AG04450 (cell line): ENCODE results near the gene HSPA9. TPM values are rescaled to one million over a fixed set of nuclear protein-coding genes. Genes with fewer than 3 reads are reported as not detected.
A peak's percentile ranks its signal among the peaks of the same experiment; 100 is the strongest.

ENCODE experiments used
- CTCF ChIA-PET: fragments of 300-600, 350-600 bp; formaldehyde crosslinking; extraction: SDS; loops from one replicate; lab custom pipeline; 2022; ENCODE audit warnings: antibody characterized with exemption, inconsistent platforms; lab: Charles Lee
- POLR2A ChIA-PET: fragments of 350-600 bp; formaldehyde crosslinking; extraction: SDS; loops from one replicate; lab custom pipeline; 2021; ENCODE audit warnings: antibody characterized with exemption, inconsistent platforms; lab: Yijun Ruan, JAX
- DNase-seq: peaks from one replicate; pipeline ENCODE4 v3.0.0-alpha.2; 2011; ENCODE audit warnings: low read depth, low spot score
- H3K27ac ChIP-seq: one replicate; pipeline ENCODE4 v1.5.1; 2012; ENCODE audit warnings: low read depth, low read length, control low read depth
- H3K27me3 ChIP-seq: one replicate; pipeline ENCODE4 v1.6.0; 2012; ENCODE audit warnings: low read length; ENCODE audit not compliant: control insufficient read depth, insufficient read depth
- H3K4me3 ChIP-seq: 2 replicates; pipeline ENCODE4 v1.5.1; 2011; ENCODE audit warnings: mild to moderate bottlenecking, low read depth, low read length, control low read depth
- H3K9me3 ChIP-seq: 2 replicates; pipeline ENCODE4 v1.5.1; 2012; ENCODE audit warnings: low read length; ENCODE audit not compliant: control insufficient read depth, insufficient read depth
- CTCF ChIP-seq: IDR thresholded peaks from 2 replicates; pipeline ENCODE4 v1.5.1; 2011; ENCODE audit warnings: low read depth, low read length, control low read depth, inconsistent platforms
- polyA minus RNA-seq: library from RNA; depleted of rRNA, polyadenylated mRNA; stranded (reverse); fragments of >200 nt; gene quantifications from 2 replicates; pipeline ENCODE4 v1.2.3, GENCODE V29; 2011; rRNA and poly(A)+ RNA removed
- polyA plus RNA-seq: library from polyadenylated mRNA; depleted of rRNA; stranded (reverse); fragments of >200 nt; gene quantifications from 2 replicates; pipeline ENCODE4 v1.2.3, GENCODE V29; 2011; rRNA removed

HSPA9 gene
- polyA plus RNA-seq (194 and 207 TPM in 2 replicates), polyA minus RNA-seq (222 and 266 TPM in 2 replicates)

GRCh38 chr5:138575194-138576015 lies at the start of gene HSPA9:
Gene HSPA9 (minus strand): TSS chr5:138575401. CDS start chr5:138575318, 83 bp downstream.
- POLR2A ChIA-PET = interaction anchor here (0.7 to 1.6 kb wide), 15 partner anchors 9 to 766 kb away, joined by 3 to 19 read pairs (median 6); partner anchors contain the start of genes EGR1, ETF1, MATR3 and PAIP2
- H3K27me3 ChIP-seq = no peaks in the 10 kb centered on the region
- peak; percentile 99 for DNase-seq
- H3K27ac ChIP-seq = peak within 1 kb of the TSS; percentile 100
- peak within 1 kb of the TSS; percentile 93 for H3K4me3 ChIP-seq
- peaks cover 8% of the 10 kb centered on the region; the same call in 1 of the 2 replicates for H3K9me3 ChIP-seq
- no peak for TF ChIP-seq CTCF
- CTCF ChIA-PET = interaction anchor here (1.2 to 1.4 kb wide), 2 partner anchors 75 to 687 kb away, joined by 3 to 4 read pairs; no protein-coding TSS in a partner anchor

- CTCF ChIA-PET = no interaction called here
- Histone ChIP-seq H3K4me3 (no peak overlapping the region), H3K27me3 (no peaks in the 10 kb centered on the region), H3K27ac (no peak overlapping the region), H3K9me3 (no peaks in the 10 kb centered on the region)
- DNase-seq = no peak
- POLR2A ChIA-PET = no interaction called here
- TF ChIP-seq CTCF = no peak
Measured at GRCh38 chr5:138623053-138623452, 47.9 kb upstream of the HSPA9 start.

GRCh38 chr5:138622051-138622450 lies 46.9 kb upstream of the HSPA9 start:
- no peak for DNase-seq
- CTCF ChIA-PET = no interaction called here
- Histone ChIP-seq H3K4me3 (no peak overlapping the region), H3K27me3 (no peaks in the 10 kb centered on the region), H3K9me3 (no peaks in the 10 kb centered on the region), H3K27ac (no peak overlapping the region)
- TF ChIP-seq CTCF = no peak
- POLR2A ChIA-PET = no interaction called here

GRCh38 chr5:138620663-138621224 lies 45.5 kb upstream of the HSPA9 start:
- no peak for TF ChIP-seq CTCF
- no peak overlapping the region for H3K27ac ChIP-seq
- H3K27me3 ChIP-seq = no peaks in the 10 kb centered on the region
- ChIA-PET POLR2A (no interaction called here), CTCF (no interaction called here)
- no peaks in the 10 kb centered on the region for H3K9me3 ChIP-seq
- no peak for DNase-seq
- no peak overlapping the region for H3K4me3 ChIP-seq

GRCh38 chr5:138616508-138616907 lies 41.3 kb upstream of the HSPA9 start:
- no peak for DNase-seq

More at GRCh38 chr5:138616508-138616907, 41.3 kb upstream of the HSPA9 start:
- Histone ChIP-seq H3K9me3 (no peaks in the 10 kb centered on the region), H3K4me3 (no peak overlapping the region), H3K27me3 (no peaks in the 10 kb centered on the region), H3K27ac (no peak overlapping the region)
- TF ChIP-seq CTCF = no peak
- ChIA-PET POLR2A (interaction anchor here (0.7 kb wide), 2 partner anchors 130 to 492 kb away, joined by 3 read pairs; no protein-coding TSS in a partner anchor), CTCF (no interaction called here)
